Right atrium auricular region (tissue), 2 donors: ENCODE results near the gene TMEM170A. TPM values are rescaled to one million over a fixed set of nuclear protein-coding genes. Genes with fewer than 3 reads are reported as not detected.
A peak's percentile ranks its signal among the peaks of the same experiment; 100 is the strongest.

Source experiments
- DNase-seq: peaks from one replicate; pipeline ENCODE4 v3.0.0-alpha.2; 2019; ENCODE audit warnings: low spot score
- H3K27ac ChIP-seq, 2 donors: fragments of 200-600 bp; sonication (generic); 1 replicate in 1 of 2; 2 replicates in 1 of 2; pipeline ENCODE4 v1.5.1; 2016 to 2019
- H3K27me3 ChIP-seq, 2 donors: fragments of 200-600 bp; sonication (generic); one replicate each; pipeline versions ENCODE4 v1.5.1 to v1.6.0; 2017 to 2019
- H3K36me3 ChIP-seq: fragments of 200-600 bp; sonication (generic); one replicate; pipeline ENCODE4 v1.5.1; 2016
- H3K4me1 ChIP-seq, 2 donors: fragments of 200-600 bp; sonication (generic); one replicate each; pipeline versions ENCODE4 v1.5.1 to v1.6.0; 2017 to 2019
- H3K4me3 ChIP-seq, 2 donors: fragments of 200-600 bp; sonication (generic); 1 replicate in 1 of 2; 2 replicates in 1 of 2; pipeline ENCODE4 v1.5.1; 2017 to 2019; ENCODE audit warnings: mild to moderate bottlenecking in 1 of 2, moderate library complexity in 1 of 2
- H3K9me3 ChIP-seq, 2 donors: fragments of 200-600 bp; sonication (generic); one replicate each; pipeline ENCODE4 v1.5.1; 2019
- total RNA-seq, 2 donors: library from RNA; depleted of rRNA; stranded (reverse); fragments of >200 nt; gene quantifications; one replicate each; pipeline ENCODE4 v1.1.0, GENCODE V29; 2016
- TF ChIP-seq, protein P1 (sequence below), 2 donors: fragments of 200-600 bp; sonication (generic); IDR thresholded peaks; one replicate each; pipeline ENCODE4 v1.5.1; 2019; ENCODE audit warnings: antibody characterized with exemption in 2 of 2

Gene TMEM170A
- total RNA-seq, 2 donors from 2014 or later = 13.4 to 16.3 TPM

DNA sequence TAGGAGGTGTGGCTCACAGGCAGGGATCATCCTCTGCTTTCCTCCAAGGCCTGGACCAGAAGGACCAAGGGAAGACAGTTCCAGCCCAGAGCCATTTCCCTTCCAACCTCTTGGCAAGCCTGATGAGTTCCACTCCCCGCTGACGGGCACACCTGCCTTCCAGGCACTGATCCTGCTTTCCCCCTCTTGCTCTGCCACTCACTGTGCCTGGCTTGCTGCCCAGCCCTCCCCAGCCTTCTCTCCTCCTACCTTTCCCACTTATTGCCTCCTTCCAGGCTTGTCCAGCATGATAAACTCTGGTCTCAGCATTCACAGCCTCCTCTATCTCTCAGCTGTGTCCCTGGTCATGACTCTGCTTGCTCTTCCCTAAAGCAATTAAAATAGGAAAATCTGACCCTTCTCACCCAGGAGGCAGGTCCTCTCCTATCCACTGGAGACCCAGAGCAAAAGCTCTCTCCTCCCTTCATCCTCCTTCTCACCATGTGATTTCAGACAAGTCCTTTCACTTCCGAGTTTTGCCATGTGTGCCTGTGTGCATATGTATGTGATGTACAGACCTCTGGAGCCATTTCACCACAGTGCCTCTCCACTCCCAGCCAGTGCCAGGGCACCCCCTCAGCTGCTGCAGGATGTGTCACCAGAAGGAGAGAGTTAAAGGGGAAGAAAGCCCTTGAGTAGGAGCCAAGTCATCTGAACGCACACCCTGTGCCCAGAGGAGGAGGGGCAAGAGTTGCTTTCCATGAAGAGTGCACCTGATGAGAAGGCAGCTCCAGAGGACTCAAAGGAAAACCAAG is 13.4 kb upstream of the TMEM170A start:
- Histone ChIP-seq H3K27me3 (no peaks in the 10 kb centered on the region), H3K9me3 (no peaks in the 10 kb centered on the region), H3K27ac (no peak overlapping the region), H3K36me3 (no peaks in the 10 kb centered on the region), H3K4me3 (no peak overlapping the region), H3K4me1 (no peaks in the 10 kb centered on the region)
- no peak for DNase-seq
- TF ChIP-seq, protein P1, sequence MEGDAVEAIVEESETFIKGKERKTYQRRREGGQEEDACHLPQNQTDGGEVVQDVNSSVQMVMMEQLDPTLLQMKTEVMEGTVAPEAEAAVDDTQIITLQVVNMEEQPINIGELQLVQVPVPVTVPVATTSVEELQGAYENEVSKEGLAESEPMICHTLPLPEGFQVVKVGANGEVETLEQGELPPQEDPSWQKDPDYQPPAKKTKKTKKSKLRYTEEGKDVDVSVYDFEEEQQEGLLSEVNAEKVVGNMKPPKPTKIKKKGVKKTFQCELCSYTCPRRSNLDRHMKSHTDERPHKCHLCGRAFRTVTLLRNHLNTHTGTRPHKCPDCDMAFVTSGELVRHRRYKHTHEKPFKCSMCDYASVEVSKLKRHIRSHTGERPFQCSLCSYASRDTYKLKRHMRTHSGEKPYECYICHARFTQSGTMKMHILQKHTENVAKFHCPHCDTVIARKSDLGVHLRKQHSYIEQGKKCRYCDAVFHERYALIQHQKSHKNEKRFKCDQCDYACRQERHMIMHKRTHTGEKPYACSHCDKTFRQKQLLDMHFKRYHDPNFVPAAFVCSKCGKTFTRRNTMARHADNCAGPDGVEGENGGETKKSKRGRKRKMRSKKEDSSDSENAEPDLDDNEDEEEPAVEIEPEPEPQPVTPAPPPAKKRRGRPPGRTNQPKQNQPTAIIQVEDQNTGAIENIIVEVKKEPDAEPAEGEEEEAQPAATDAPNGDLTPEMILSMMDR (IDR thresholded peaks at IDR 0.05) = no peak

DNA sequence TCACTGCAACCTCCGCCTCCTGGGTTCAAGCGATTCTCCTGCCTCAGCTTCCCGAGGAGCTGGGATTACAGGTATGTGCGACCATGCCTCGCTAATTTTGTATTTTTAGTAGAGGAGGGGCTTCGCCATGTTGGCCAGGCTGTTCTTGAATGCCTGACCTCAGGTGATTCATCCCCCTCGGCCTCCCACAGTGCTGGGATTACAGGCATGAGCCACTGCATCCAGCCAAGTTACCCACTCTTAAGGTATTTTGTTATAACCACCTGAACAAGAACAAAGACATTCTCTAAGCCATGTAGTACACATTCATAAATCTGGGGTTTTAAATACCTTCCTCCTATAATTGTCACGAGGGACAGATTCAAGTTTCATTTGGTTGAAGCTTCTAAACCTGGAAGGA is 12.3 kb upstream of the TMEM170A start:
- no peaks in the 10 kb centered on the region for H3K36me3 ChIP-seq
- TF ChIP-seq, protein P1 (IDR thresholded peaks at IDR 0.05) = no peak
- no peaks in the 10 kb centered on the region for H3K9me3 ChIP-seq
- no peaks in the 10 kb centered on the region for H3K27me3 ChIP-seq
- no peak overlapping the region for H3K27ac ChIP-seq
- DNase-seq = no peak
- H3K4me3 ChIP-seq = no peak overlapping the region
- no peaks in the 10 kb centered on the region for H3K4me1 ChIP-seq

DNA sequence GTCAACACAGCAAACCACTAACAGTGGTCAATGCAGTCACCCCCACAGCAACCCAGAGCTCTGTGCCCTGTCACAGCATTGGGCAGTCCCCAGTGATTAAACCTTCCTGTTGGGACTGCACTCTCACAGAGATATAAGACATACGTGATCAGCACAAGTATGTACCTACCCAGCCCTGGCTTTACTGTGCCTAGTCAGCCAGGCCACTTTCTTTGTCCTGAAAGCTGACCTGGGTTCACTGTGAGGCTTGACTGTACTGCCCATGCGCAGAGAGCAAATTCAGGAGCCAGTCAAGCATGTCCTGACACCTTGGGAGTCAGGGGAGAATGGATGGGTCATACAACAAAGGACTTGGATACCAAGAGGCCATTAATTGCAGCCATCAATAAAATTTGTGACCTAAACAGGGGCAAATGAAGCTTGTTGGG is 10.9 kb upstream of the TMEM170A start:
- H3K4me3 ChIP-seq = no peak overlapping the region
- H3K9me3 ChIP-seq = no peaks in the 10 kb centered on the region
- no peak for DNase-seq
- H3K4me1 ChIP-seq = no peaks in the 10 kb centered on the region
- H3K27ac ChIP-seq = no peak overlapping the region
- H3K36me3 ChIP-seq = no peaks in the 10 kb centered on the region
- H3K27me3 ChIP-seq = no peaks in the 10 kb centered on the region
- TF ChIP-seq, protein P1 (IDR thresholded peaks at IDR 0.05) = no peak

DNA sequence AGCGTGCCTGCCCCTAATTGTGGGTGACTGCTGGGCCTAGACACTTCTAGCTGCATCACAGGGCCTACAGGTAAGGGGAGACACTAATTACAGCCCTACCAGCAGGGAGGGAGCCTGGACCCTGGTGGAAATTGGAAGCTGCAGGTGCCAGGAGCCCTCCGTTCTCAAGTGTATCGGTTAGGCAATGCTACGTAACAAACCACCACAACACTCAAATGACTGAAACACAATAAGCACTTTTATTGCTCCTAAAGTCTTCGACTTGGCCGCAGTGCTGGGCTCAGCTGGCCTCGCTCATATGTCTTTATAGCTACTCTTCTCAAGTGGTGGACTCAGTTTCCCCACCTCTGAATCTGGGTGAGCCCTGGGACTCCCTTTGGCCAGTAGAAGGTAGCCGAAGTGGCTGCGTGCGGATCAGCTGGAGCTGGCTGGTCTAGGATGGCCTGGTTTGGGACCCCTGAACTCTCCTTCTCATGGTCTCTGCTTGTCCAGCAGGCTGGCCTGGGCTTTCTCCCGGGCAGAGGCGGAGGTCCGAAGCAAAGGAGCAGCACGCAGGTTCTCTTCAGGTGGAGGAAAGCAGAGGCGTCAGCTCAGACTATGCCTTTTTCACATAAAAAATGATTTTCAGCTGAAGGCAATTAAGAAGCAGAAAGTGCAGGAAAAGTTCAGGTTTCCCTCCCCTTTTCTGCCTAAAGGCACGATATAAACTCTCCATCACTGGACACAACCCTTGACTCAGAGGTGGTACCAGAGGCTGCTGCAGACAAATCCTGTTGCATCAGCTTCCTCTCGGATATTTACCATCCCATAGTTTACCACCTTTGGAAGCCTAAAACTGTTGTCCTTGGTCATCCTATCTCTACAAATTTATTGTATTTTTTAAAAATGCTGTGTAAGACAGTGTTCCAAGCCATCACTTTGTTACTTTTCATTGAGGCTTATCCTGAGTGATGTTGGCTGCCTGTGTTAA is 8.7 kb upstream of the TMEM170A start:
- no peak overlapping the region for H3K4me3 ChIP-seq
- TF ChIP-seq, protein P1 (IDR thresholded peaks at IDR 0.05) = no peak
- no peaks in the 10 kb centered on the region for H3K36me3 ChIP-seq
- no peak overlapping the region for H3K27ac ChIP-seq
- H3K4me1 ChIP-seq = no peaks in the 10 kb centered on the region
- DNase-seq = no peak
- no peaks in the 10 kb centered on the region for H3K9me3 ChIP-seq
- no peaks in the 10 kb centered on the region for H3K27me3 ChIP-seq

DNA sequence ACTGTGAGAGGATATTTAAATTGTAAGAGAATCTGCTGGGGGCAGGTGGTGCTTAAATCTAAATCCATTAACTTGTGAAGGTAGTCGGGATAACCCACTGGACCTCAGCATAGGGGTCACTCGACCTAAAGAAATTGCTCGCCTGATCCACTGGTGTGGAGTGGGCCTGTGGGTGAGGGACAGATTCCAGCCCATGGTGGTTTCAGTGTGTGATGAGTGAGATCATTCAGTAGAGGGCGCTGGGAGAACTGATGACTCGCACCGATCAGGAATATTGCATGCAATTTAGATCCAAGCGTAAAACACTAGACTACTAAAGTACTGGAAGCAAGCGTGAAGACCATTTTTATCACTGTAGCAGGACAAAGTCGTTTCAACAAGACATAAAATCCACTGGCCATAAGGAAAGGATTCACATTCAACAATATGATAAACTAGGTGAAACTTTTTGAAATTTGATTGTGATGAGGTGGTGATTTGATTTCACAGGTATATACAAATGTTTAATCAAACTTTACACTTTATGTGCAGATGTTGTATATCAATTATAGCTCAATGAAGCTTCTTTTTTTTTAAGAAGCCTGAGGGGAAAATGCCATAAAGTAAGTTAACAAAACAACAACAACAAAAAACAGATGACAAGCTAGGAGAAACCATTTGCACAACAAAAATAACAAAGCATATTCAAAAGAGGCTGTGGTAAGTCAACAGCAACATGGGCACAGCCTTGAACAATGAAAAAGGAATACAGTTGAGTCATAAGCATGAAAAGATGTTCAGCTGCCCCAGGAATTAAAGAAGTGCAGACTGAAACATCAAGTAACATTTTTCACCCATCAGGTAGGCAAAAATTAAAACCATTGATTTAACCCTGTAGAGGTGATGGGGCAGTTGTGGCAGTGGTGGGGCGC is 7.5 kb upstream of the TMEM170A start:
- peak; percentile 77 for DNase-seq
- Histone ChIP-seq H3K9me3 (no peaks in the 10 kb centered on the region), H3K4me3 (no peak overlapping the region), H3K36me3 (no peaks in the 10 kb centered on the region), H3K27me3 (no peaks in the 10 kb centered on the region), H3K27ac (no peak overlapping the region), H3K4me1 (no peaks in the 10 kb centered on the region)
- TF ChIP-seq, protein P1 (IDR thresholded peaks at IDR 0.05) = peak; percentile 72 to 86
